ENCODE results near the gene APP. TPM values are rescaled to one million over a fixed set of nuclear protein-coding genes. Genes with fewer than 3 reads are reported as not detected.

Gene APP
- total RNA-seq, 2 donors from 2014 or later: 460 to 557 TPM

- Histone ChIP-seq H3K4me1 (ENCODE audit: control insufficient read depth, insufficient read depth, low read length) (no peaks in the 10 kb centered on the region), H3K4me3 (ENCODE audit: low read length) (no peak overlapping the region), H3K36me3 (ENCODE audit: control insufficient read depth, insufficient read depth, low read length) (peaks cover 50% of the 10 kb centered on the region), H3K9ac (ENCODE audit: extremely low read depth, low read length, poor library complexity, severe bottlenecking) (no peak overlapping the region), H3K27me3 (ENCODE audit: control insufficient read depth, insufficient read depth, low read length, poor library complexity, severe bottlenecking) (no peaks in the 10 kb centered on the region), H3K9me3 (ENCODE audit: control insufficient read depth, low read length) (no peaks in the 10 kb centered on the region), H3K27ac (ENCODE audit: low read depth, low read length) (no peak overlapping the region)
- Mint-ChIP-seq H3K36me3 (ENCODE audit: low read depth) (peaks cover 54% of the 10 kb centered on the region), H3K27ac (peak overlapping the region; percentile 74), H3K9me3 (no peaks in the 10 kb centered on the region), H3K27me3 (ENCODE audit: insufficient read depth) (no peaks in the 10 kb centered on the region), H3K4me3 (no peak overlapping the region), H3K4me1 (peaks cover 45% of the 10 kb centered on the region)
- no peak for TF ChIP-seq CTCF (conservative IDR thresholded peaks at IDR 0.05)
- WGBS, 2 experiments (ENCODE audit: insufficient coverage in 1 of 2, insufficient read length in 1 of 2): 83 to 89% methylated on average over 7 of the region's 7 CpGs
- DNase-seq: no peak
Observed at GRCh38 chr21:26106562-26106961, 64.0 kb downstream of the APP start.

GRCh38 chr21:26105819-26106218, 64.8 kb downstream of the APP start:
- H3K4me3 ChIP-seq (ENCODE audit: low read length): no peak overlapping the region
- DNase-seq: no peak
- Mint-ChIP-seq H3K36me3 (ENCODE audit: low read depth) (peaks cover 51% of the 10 kb centered on the region), H3K9me3 (no peaks in the 10 kb centered on the region), H3K4me1 (peaks cover 44% of the 10 kb centered on the region), H3K27me3 (ENCODE audit: insufficient read depth) (no peaks in the 10 kb centered on the region), H3K4me3 (no peak overlapping the region), H3K27ac (peak overlapping the region; percentile 15)
- H3K9me3 ChIP-seq (ENCODE audit: control insufficient read depth, low read length): no peaks in the 10 kb centered on the region
- no peaks in the 10 kb centered on the region for H3K4me1 ChIP-seq (ENCODE audit: control insufficient read depth, insufficient read depth, low read length)
- no peak for TF ChIP-seq CTCF (conservative IDR thresholded peaks at IDR 0.05)
- H3K27me3 ChIP-seq (ENCODE audit: control insufficient read depth, insufficient read depth, low read length, poor library complexity, severe bottlenecking): no peaks in the 10 kb centered on the region
- H3K36me3 ChIP-seq (ENCODE audit: control insufficient read depth, insufficient read depth, low read length): peaks cover 50% of the 10 kb centered on the region
- no peak overlapping the region for H3K9ac ChIP-seq (ENCODE audit: extremely low read depth, low read length, poor library complexity, severe bottlenecking)
- H3K27ac ChIP-seq (ENCODE audit: low read depth, low read length): no peak overlapping the region
- 90 to 93% methylated on average over 5 of the region's 5 CpGs for WGBS, 2 experiments (ENCODE audit: insufficient coverage in 1 of 2, insufficient read length in 1 of 2)

GRCh38 chr21:26100573-26100972, 70.0 kb downstream of the APP start:
- no peak overlapping the region for H3K4me3 ChIP-seq (ENCODE audit: low read length)
- H3K9me3 ChIP-seq (ENCODE audit: control insufficient read depth, low read length): no peaks in the 10 kb centered on the region
- DNase-seq: no peak
- H3K27ac Mint-ChIP-seq: peak overlapping the region; percentile 80
- H3K4me1 Mint-ChIP-seq: peaks cover 29% of the 10 kb centered on the region
- no peaks in the 10 kb centered on the region for H3K27me3 ChIP-seq (ENCODE audit: control insufficient read depth, insufficient read depth, low read length, poor library complexity, severe bottlenecking)
- no peak for TF ChIP-seq CTCF (conservative IDR thresholded peaks at IDR 0.05)
- peaks cover 33% of the 10 kb centered on the region for H3K36me3 Mint-ChIP-seq (ENCODE audit: low read depth)
- peaks cover 21% of the 10 kb centered on the region for H3K36me3 ChIP-seq (ENCODE audit: control insufficient read depth, insufficient read depth, low read length)
- no peak overlapping the region for H3K9ac ChIP-seq (ENCODE audit: extremely low read depth, low read length, poor library complexity, severe bottlenecking)
- no peaks in the 10 kb centered on the region for H3K27me3 Mint-ChIP-seq (ENCODE audit: insufficient read depth)
- no peak overlapping the region for H3K27ac ChIP-seq (ENCODE audit: low read depth, low read length)
- no peaks in the 10 kb centered on the region for H3K9me3 Mint-ChIP-seq
- peak overlapping the region; percentile 28 for H3K4me3 Mint-ChIP-seq
- no peaks in the 10 kb centered on the region for H3K4me1 ChIP-seq (ENCODE audit: control insufficient read depth, insufficient read depth, low read length)
- WGBS, 2 experiments (ENCODE audit: insufficient coverage in 1 of 2, insufficient read length in 1 of 2): 49 to 100% methylated on average over 2 of the region's 2 CpGs

All from endodermal cell (in vitro differentiated cells).